SU-DHL-6 (cell line): ENCODE results near the gene NR1D2.

ENCODE experiments used
- H2AFZ ChIP-seq: fragments of 200-600 bp; sonication (generic); 2 replicates; pipeline ENCODE4 v1.6.1; 2014; ENCODE audit warnings: low read depth, mild to moderate bottlenecking, moderate library complexity, mixed read lengths, antibody characterized with exemption, low read length; ENCODE audit not compliant: severe bottlenecking
- H3F3A ChIP-seq: fragments of 200-600 bp; shearing (Covaris generic); 2 replicates; pipeline ENCODE4 v1.6.0; 2016; ENCODE audit warnings: antibody characterized with exemption, mild to moderate bottlenecking; ENCODE audit not compliant: insufficient read depth
- H3K27ac ChIP-seq: fragments of 200-600 bp; sonication (generic); 2 replicates; pipeline ENCODE4 v1.5.1; 2016; ENCODE audit warnings: low read depth, mild to moderate bottlenecking, low read length, moderate library complexity, mixed read lengths
- H3K27me3 ChIP-seq: fragments of 200-600 bp; sonication (generic), shearing (Covaris generic); 2 replicates; pipeline ENCODE4 v1.6.0; 2014; ENCODE audit warnings: mild to moderate bottlenecking, low read length
- H3K36me3 ChIP-seq: fragments of 200-600 bp; sonication (generic); 2 replicates; pipeline ENCODE4 v1.6.1; 2014; ENCODE audit warnings: mild to moderate bottlenecking, low read length, mixed read lengths
- H3K4me2 ChIP-seq: fragments of 300-600, 200-600 bp; shearing (Covaris generic), sonication (generic); 2 replicates; pipeline ENCODE4 v1.6.0; 2014; ENCODE audit warnings: low read length, low read depth, mild to moderate bottlenecking; ENCODE audit not compliant: poor library complexity, severe bottlenecking
- H3K4me3 ChIP-seq: fragments of 200-600 bp; sonication (generic); 2 replicates; pipeline ENCODE4 v1.5.1; 2014; ENCODE audit warnings: antibody characterized with exemption, low read length, mild to moderate bottlenecking, mixed read lengths; ENCODE audit not compliant: insufficient read depth, poor library complexity, severe bottlenecking
- H3K79me2 ChIP-seq: fragments of 200-600 bp; sonication (generic); 2 replicates; pipeline ENCODE4 v1.6.1; 2014; ENCODE audit warnings: mild to moderate bottlenecking, low read length, moderate library complexity; ENCODE audit not compliant: insufficient read depth
- H3K9ac ChIP-seq: fragments of 200-600 bp; sonication (generic); 2 replicates; pipeline ENCODE4 v1.7.0; 2014; ENCODE audit warnings: mild to moderate bottlenecking, low read length
- H3K9me2 ChIP-seq: fragments of 200-600 bp; sonication (generic); replicated peaks from 2 replicates; pipeline ENCODE4 v1.6.1; 2014; ENCODE audit warnings: low read length; ENCODE audit not compliant: insufficient read depth
- H3K9me3 ChIP-seq: fragments of 200-600 bp; sonication (generic); 2 replicates; pipeline ENCODE4 v1.6.1; 2014; ENCODE audit warnings: low read length, mixed read lengths; ENCODE audit not compliant: insufficient read depth
- H4K20me1 ChIP-seq: fragments of 200-600 bp; sonication (generic); 2 replicates; pipeline ENCODE4 v1.6.1; 2014; ENCODE audit warnings: low read depth, mild to moderate bottlenecking, antibody characterized with exemption, low read length, moderate library complexity, mixed read lengths
- EZH2phosphoT487 ChIP-seq: fragments of 200-600 bp; sonication (generic), shearing (Covaris generic); conservative IDR thresholded peaks from 2 replicates; pipeline ENCODE4 v1.6.1; 2018; ENCODE audit warnings: mild to moderate bottlenecking, antibody characterized with exemption, low read length, moderate library complexity, mixed read lengths
- TF ChIP-seq, protein P1 (sequence below): fragments of 200-600 bp; sonication (generic); IDR thresholded peaks from one replicate; pipeline ENCODE4 v1.5.1; 2017; ENCODE audit warnings: antibody characterized with exemption, mild to moderate bottlenecking, low read length, moderate library complexity; ENCODE audit not compliant: insufficient read depth, poor library complexity, severe bottlenecking

NR1D2 gene

GRCh38 chr3:23995219-23995618 is 50.1 kb downstream of the NR1D2 start:
- no peak for TF ChIP-seq EZH2phosphoT487
- TF ChIP-seq, protein P1, sequence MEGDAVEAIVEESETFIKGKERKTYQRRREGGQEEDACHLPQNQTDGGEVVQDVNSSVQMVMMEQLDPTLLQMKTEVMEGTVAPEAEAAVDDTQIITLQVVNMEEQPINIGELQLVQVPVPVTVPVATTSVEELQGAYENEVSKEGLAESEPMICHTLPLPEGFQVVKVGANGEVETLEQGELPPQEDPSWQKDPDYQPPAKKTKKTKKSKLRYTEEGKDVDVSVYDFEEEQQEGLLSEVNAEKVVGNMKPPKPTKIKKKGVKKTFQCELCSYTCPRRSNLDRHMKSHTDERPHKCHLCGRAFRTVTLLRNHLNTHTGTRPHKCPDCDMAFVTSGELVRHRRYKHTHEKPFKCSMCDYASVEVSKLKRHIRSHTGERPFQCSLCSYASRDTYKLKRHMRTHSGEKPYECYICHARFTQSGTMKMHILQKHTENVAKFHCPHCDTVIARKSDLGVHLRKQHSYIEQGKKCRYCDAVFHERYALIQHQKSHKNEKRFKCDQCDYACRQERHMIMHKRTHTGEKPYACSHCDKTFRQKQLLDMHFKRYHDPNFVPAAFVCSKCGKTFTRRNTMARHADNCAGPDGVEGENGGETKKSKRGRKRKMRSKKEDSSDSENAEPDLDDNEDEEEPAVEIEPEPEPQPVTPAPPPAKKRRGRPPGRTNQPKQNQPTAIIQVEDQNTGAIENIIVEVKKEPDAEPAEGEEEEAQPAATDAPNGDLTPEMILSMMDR, result no peak
- no peaks in the 10 kb centered on the region for H3K9me3 ChIP-seq
- no peak overlapping the region for H2AFZ ChIP-seq
- no peaks in the 10 kb centered on the region for H3K9me2 ChIP-seq
- no peak overlapping the region for H3K27ac ChIP-seq
- no peak overlapping the region for H3K4me3 ChIP-seq
- H3F3A ChIP-seq, result no peaks in the 10 kb centered on the region
- H3K27me3 ChIP-seq, result no peaks in the 10 kb centered on the region
- no peak overlapping the region for H3K9ac ChIP-seq
- H3K36me3 ChIP-seq, result no peaks in the 10 kb centered on the region
- H4K20me1 ChIP-seq, result no peaks in the 10 kb centered on the region
- no peak overlapping the region for H3K4me2 ChIP-seq
- H3K79me2 ChIP-seq, result no peaks in the 10 kb centered on the region

DNA sequence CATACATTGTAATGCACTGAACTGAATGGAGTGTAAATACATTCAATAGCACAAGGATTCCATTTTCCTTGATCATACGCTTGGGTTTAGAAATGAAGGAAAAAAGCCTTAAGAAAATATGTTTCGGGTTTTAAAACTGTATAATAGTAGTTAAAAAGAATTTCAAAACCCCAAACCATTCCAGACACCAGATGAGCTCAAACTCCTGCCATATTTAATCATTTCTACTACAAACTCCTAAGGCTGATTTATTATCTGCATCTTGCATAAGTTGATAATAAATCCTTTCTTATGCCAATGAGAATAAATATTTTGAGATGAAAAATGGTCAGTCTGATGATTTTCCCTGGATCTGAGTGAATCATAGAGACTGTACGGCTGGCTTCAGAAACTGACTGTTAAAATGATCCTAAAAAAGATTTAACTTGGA is 51.0 kb downstream of the NR1D2 start:
- H3K36me3 ChIP-seq, result no peaks in the 10 kb centered on the region
- no peaks in the 10 kb centered on the region for H3K27me3 ChIP-seq
- H3F3A ChIP-seq, result no peaks in the 10 kb centered on the region
- no peaks in the 10 kb centered on the region for H4K20me1 ChIP-seq
- H3K9me3 ChIP-seq, result no peaks in the 10 kb centered on the region
- H3K4me3 ChIP-seq, result no peak overlapping the region
- no peak overlapping the region for H2AFZ ChIP-seq
- no peak overlapping the region for H3K4me2 ChIP-seq
- H3K9ac ChIP-seq, result no peak overlapping the region
- no peaks in the 10 kb centered on the region for H3K9me2 ChIP-seq
- no peaks in the 10 kb centered on the region for H3K79me2 ChIP-seq
- no peak overlapping the region for H3K27ac ChIP-seq
- no peak for TF ChIP-seq EZH2phosphoT487
- TF ChIP-seq, protein P1, result no peak

GRCh38 chr3:23999012-23999641 is 54.0 kb downstream of the NR1D2 start:
- H3K9ac ChIP-seq, result no peak overlapping the region
- no peak for TF ChIP-seq EZH2phosphoT487
- TF ChIP-seq, protein P1, result peak; percentile 74
- no peaks in the 10 kb centered on the region for H3K9me3 ChIP-seq
- no peaks in the 10 kb centered on the region for H3F3A ChIP-seq
- H3K27ac ChIP-seq, result no peak overlapping the region
- H3K9me2 ChIP-seq, result no peaks in the 10 kb centered on the region
- no peaks in the 10 kb centered on the region for H3K36me3 ChIP-seq
- no peak overlapping the region for H3K4me2 ChIP-seq
- H3K4me3 ChIP-seq, result no peak overlapping the region
- no peak overlapping the region for H2AFZ ChIP-seq
- no peaks in the 10 kb centered on the region for H4K20me1 ChIP-seq
- H3K79me2 ChIP-seq, result no peaks in the 10 kb centered on the region
- no peaks in the 10 kb centered on the region for H3K27me3 ChIP-seq
